ENCODE data around the gene ACYP1. TPM values are rescaled to one million over a fixed set of nuclear protein-coding genes. Genes with fewer than 3 reads are reported as not detected.
A peak's percentile ranks its signal among the peaks of the same experiment; 100 is the strongest.

ACYP1 gene
- 18.3 TPM in 1 of 2 replicates, not detected in the other for total RNA-seq (ENCODE audit: low replicate concordance)

- DNase-seq (ENCODE audit: low read depth) = peak; percentile 88
- H3K4me3 ChIP-seq (ENCODE audit: low read depth, low read length) = peak within 1 kb of the TSS; percentile 99
- TF ChIP-seq, protein P1, sequence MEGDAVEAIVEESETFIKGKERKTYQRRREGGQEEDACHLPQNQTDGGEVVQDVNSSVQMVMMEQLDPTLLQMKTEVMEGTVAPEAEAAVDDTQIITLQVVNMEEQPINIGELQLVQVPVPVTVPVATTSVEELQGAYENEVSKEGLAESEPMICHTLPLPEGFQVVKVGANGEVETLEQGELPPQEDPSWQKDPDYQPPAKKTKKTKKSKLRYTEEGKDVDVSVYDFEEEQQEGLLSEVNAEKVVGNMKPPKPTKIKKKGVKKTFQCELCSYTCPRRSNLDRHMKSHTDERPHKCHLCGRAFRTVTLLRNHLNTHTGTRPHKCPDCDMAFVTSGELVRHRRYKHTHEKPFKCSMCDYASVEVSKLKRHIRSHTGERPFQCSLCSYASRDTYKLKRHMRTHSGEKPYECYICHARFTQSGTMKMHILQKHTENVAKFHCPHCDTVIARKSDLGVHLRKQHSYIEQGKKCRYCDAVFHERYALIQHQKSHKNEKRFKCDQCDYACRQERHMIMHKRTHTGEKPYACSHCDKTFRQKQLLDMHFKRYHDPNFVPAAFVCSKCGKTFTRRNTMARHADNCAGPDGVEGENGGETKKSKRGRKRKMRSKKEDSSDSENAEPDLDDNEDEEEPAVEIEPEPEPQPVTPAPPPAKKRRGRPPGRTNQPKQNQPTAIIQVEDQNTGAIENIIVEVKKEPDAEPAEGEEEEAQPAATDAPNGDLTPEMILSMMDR (IDR thresholded peaks at IDR 0.05; ENCODE audit: insufficient read depth, low read length) = no peak
Observed at GRCh38 chr14:75063491-75064204, at the start of gene ACYP1. Gene ACYP1, minus strand, starts transcription at chr14:75064024. Its CDS starts 471 bp downstream, at chr14:75063553.

GRCh38 chr14:75109877-75110276 is 46.1 kb upstream of the ACYP1 start:
- TF ChIP-seq, protein P1 (IDR thresholded peaks at IDR 0.05; ENCODE audit: insufficient read depth, low read length) = no peak
- H3K4me3 ChIP-seq (ENCODE audit: low read depth, low read length) = no peak overlapping the region
- no peak for DNase-seq (ENCODE audit: low read depth)

- H3K4me3 ChIP-seq (ENCODE audit: low read depth, low read length) = no peak overlapping the region
- TF ChIP-seq, protein P1 (IDR thresholded peaks at IDR 0.05; ENCODE audit: insufficient read depth, low read length) = no peak
- DNase-seq (ENCODE audit: low read depth) = no peak
Observed at GRCh38 chr14:75107186-75107585, 43.4 kb upstream of the ACYP1 start.

DNA sequence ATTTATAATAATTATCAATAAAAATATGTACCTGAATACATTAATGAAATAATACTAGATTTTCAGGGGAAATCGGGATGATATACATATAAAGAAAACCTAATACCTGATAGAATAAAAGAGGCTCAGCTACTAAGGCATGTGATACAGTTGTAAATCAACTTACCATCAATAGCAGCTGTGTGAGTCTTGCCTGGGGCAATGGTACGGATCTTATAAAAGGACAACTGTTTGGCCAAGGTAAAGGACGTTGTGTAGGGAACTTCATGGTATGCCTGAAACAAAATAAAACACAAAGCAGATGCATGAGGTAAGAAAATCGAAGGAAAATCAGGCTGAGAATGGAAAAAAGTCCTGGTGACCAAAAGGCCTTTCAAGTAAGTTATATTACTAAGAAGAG is 37.7 kb upstream of the ACYP1 start:
- DNase-seq (ENCODE audit: low read depth) = no peak
- TF ChIP-seq, protein P1 (IDR thresholded peaks at IDR 0.05; ENCODE audit: insufficient read depth, low read length) = no peak
- H3K4me3 ChIP-seq (ENCODE audit: low read depth, low read length) = no peak overlapping the region

DNA sequence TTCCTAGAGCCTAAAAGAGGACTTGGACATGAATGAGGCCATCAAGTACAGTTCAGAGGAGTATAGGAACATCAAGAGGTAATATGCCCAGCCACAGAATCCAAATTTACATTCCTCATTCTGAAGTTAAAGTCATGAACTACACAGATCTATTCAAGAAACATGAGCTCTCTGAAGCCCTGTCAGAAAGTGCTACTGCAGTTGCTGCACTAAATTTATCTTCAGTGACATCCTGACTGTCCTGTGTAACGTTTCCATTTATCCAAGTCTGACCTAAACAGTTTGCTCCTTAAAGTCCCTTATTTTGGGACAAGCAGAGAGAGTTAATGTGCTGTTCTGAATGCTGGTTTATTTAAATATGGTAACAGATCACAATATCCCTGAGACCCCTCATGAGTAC is 34.9 kb upstream of the ACYP1 start:
- TF ChIP-seq, protein P1 (IDR thresholded peaks at IDR 0.05; ENCODE audit: insufficient read depth, low read length) = no peak
- H3K4me3 ChIP-seq (ENCODE audit: low read depth, low read length) = no peak overlapping the region
- DNase-seq (ENCODE audit: low read depth) = no peak

DNA sequence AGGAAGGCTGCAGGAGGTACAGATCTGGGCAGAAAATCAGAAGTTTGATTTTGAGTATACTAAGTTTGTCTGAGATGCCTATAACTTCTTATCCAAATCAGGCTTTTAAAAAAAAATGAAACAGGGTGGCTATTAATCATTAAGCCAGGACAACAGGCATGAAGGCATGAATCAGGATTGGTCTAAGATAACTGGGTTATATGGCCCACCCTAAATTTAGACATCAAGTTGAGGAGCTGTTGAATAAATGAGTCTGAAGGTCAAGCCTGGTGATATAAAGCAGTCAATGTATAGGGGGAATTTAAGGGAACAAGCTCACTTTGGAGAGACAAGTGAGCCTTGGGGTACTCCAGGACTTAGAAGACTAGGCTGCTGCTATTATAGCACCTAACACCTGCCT is 34.4 kb upstream of the ACYP1 start:
- DNase-seq (ENCODE audit: low read depth) = no peak
- H3K4me3 ChIP-seq (ENCODE audit: low read depth, low read length) = no peak overlapping the region
- TF ChIP-seq, protein P1 (IDR thresholded peaks at IDR 0.05; ENCODE audit: insufficient read depth, low read length) = no peak

DNA sequence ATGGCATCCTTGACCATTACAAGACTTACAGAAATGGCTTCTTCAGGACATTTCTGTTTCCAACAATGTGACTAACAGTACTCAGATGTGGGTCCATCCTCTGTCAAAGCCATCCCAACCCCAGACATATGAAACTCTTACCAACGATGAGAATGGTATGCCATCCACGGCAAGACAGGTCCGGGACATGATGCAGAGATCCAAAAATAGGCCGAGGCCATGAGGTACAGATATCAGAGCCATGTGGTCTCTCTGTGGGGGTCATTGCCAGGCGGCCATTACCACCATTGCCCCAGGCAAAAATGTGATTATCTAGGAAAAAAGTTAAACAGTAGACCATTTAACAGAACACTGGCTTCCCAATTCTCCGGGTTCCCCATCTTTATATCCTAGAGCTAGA is 33.1 kb upstream of the ACYP1 start:
- no peak overlapping the region for H3K4me3 ChIP-seq (ENCODE audit: low read depth, low read length)
- no peak for DNase-seq (ENCODE audit: low read depth)
- TF ChIP-seq, protein P1 (IDR thresholded peaks at IDR 0.05; ENCODE audit: insufficient read depth, low read length) = no peak

Measured in fibroblast of the aortic adventitia (primary cell).